Keratinocyte (primary cell): ENCODE measurements around the gene PHF10.

Source experiments
- CTCF ChIP-seq, 3 experiments: IDR thresholded peaks in 1 of 3; conservative IDR thresholded peaks in 1 of 3; optimal IDR thresholded peaks in 1 of 3; 2 replicates in 2 of 3; 3 replicates in 1 of 3; pipeline versions ENCODE3 to v1.5.1; 2011; ENCODE audit warnings: low read length in 3 of 3, mild to moderate bottlenecking in 3 of 3, moderate library complexity in 2 of 3, control low read depth in 1 of 3, inconsistent platforms in 1 of 3; ENCODE audit not compliant: insufficient read depth in 2 of 3; ENCODE audit errors: extremely low read depth in 1 of 3
- EZH2 ChIP-seq: IDR thresholded peaks from one replicate; pipeline ENCODE4 v1.6.1; 2012; ENCODE audit warnings: inconsistent platforms, mild to moderate bottlenecking, low read length, moderate library complexity

- no peak for TF ChIP-seq CTCF (optimal IDR thresholded peaks at IDR 0.05 in 1 of 3, IDR thresholded peaks at IDR 0.05 in 1 of 3, conservative IDR thresholded peaks at IDR 0.05 in 1 of 3; ENCODE audit: extremely low read depth in 1 of 3, insufficient read depth in 2 of 3, low read length in 3 of 3)
- no peak for TF ChIP-seq EZH2
These were observed 15.0 kb downstream of the PHF10 start for GRCh38 chr6:169709293-169709692.
